ENCODE measurements around the gene AK8.

The AK8 gene

GRCh38 chr9:132745756-132746709 lies 132.1 kb downstream of the AK8 start:
- no peak for DNase-seq (ENCODE audit: low read depth in 3 of 3, low spot score in 1 of 3)

- DNase-seq (ENCODE audit: low read depth in 3 of 3, low spot score in 1 of 3), result no peak
These were observed 133.0 kb downstream of the AK8 start for GRCh38 chr9:132744881-132745755.

GRCh38 chr9:132743931-132744479 lies 134.1 kb downstream of the AK8 start:
- DNase-seq (ENCODE audit: low read depth in 3 of 3, low spot score in 1 of 3), result no peak

GRCh38 chr9:132742821-132743311 lies 135.2 kb downstream of the AK8 start:
- no peak for DNase-seq (ENCODE audit: low read depth in 3 of 3, low spot score in 1 of 3)

GRCh38 chr9:132740526-132741309 lies 137.4 kb downstream of the AK8 start:
- DNase-seq (ENCODE audit: low read depth in 3 of 3, low spot score in 1 of 3), result no peak

- DNase-seq (ENCODE audit: low read depth in 3 of 3, low spot score in 1 of 3), result no peak
These were observed 138.3 kb downstream of the AK8 start for GRCh38 chr9:132739710-132740310.

- no peak for DNase-seq (ENCODE audit: low read depth in 3 of 3, low spot score in 1 of 3)
These were observed 144.7 kb downstream of the AK8 start for GRCh38 chr9:132733260-132733815.

GRCh38 chr9:132732326-132733259 lies 145.5 kb downstream of the AK8 start:
- no peak for DNase-seq (ENCODE audit: low read depth in 3 of 3, low spot score in 1 of 3)

GRCh38 chr9:132731230-132731629 lies 146.9 kb downstream of the AK8 start:
- DNase-seq (ENCODE audit: low read depth in 3 of 3, low spot score in 1 of 3), result no peak

- DNase-seq (ENCODE audit: low read depth in 3 of 3, low spot score in 1 of 3), result no peak
These were observed 147.7 kb downstream of the AK8 start for GRCh38 chr9:132730054-132731033.

GRCh38 chr9:132729235-132729890 lies 148.7 kb downstream of the AK8 start:
- DNase-seq (ENCODE audit: low read depth in 3 of 3, low spot score in 1 of 3), result no peak

GRCh38 chr9:132728497-132728896 lies 149.6 kb downstream of the AK8 start:
- DNase-seq (ENCODE audit: low read depth in 3 of 3, low spot score in 1 of 3), result no peak

- no peak for DNase-seq (ENCODE audit: low read depth in 3 of 3, low spot score in 1 of 3)
These were observed 150.0 kb downstream of the AK8 start for GRCh38 chr9:132728071-132728470.

- DNase-seq (ENCODE audit: low read depth in 3 of 3, low spot score in 1 of 3), result no peak
These were observed 151.4 kb downstream of the AK8 start for GRCh38 chr9:132726576-132727130.

- no peak for DNase-seq (ENCODE audit: low read depth in 3 of 3, low spot score in 1 of 3)
These were observed 152.8 kb downstream of the AK8 start for GRCh38 chr9:132725306-132725705.

GRCh38 chr9:132723809-132724208 lies 154.3 kb downstream of the AK8 start:
- no peak for DNase-seq (ENCODE audit: low read depth in 3 of 3, low spot score in 1 of 3)

- no peak for DNase-seq (ENCODE audit: low read depth in 3 of 3, low spot score in 1 of 3)
These were observed 155.5 kb downstream of the AK8 start for GRCh38 chr9:132722564-132723065.

Measured in stimulated activated CD4-positive, alpha-beta T cell treated with anti-CD3 and anti-CD28 coated beads, TNF-alpha, amount 100 ng/mL, for 1 hour (primary cell).